Lower leg skin (tissue), 3 donors: Measurements from ENCODE around the gene HIBCH.

ENCODE experiments used
- POLR2A ChIP-seq, 2 donors: fragments of 450-650 bp; IDR thresholded peaks; one replicate each; pipeline ENCODE4 v1.6.1; 2016 to 2017; ENCODE audit warnings: antibody characterized with exemption in 2 of 2, mild to moderate bottlenecking in 1 of 2, moderate library complexity in 1 of 2
- TF ChIP-seq, protein P1 (sequence below), 3 donors: fragments of 450-650 bp; IDR thresholded peaks; one replicate each; pipeline ENCODE4 v1.5.1; 2016; ENCODE audit warnings: antibody characterized with exemption in 3 of 3, mild to moderate bottlenecking in 3 of 3, moderate library complexity in 2 of 3

DNA sequence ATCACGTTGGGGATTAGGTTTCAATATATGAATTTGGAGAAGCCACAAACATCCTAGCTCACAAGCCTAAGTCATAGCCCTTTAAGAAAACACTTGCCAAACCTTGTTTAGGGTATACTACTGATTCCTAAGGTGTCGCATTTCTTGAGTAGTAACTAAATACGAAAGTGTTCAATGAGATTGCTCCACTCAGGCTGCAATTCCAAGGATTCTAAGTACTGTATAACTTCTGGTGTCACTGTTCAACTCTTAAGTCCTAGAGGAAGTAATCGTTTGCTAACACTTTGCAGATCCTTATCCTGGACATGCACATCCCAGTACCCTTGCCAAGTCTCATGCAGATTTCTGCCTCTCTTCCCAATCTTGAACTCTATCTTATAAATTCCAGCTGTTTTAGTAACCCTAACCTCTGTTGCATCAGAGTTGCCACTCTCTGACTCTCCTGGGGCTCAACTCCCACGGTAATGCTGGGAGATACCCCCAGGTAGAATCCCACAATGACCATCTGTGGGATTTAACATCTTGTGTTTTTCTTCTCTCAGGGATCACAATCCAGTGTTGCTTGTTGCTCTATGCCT, 122.4 kb downstream of the HIBCH start:
- TF ChIP-seq, protein P1, sequence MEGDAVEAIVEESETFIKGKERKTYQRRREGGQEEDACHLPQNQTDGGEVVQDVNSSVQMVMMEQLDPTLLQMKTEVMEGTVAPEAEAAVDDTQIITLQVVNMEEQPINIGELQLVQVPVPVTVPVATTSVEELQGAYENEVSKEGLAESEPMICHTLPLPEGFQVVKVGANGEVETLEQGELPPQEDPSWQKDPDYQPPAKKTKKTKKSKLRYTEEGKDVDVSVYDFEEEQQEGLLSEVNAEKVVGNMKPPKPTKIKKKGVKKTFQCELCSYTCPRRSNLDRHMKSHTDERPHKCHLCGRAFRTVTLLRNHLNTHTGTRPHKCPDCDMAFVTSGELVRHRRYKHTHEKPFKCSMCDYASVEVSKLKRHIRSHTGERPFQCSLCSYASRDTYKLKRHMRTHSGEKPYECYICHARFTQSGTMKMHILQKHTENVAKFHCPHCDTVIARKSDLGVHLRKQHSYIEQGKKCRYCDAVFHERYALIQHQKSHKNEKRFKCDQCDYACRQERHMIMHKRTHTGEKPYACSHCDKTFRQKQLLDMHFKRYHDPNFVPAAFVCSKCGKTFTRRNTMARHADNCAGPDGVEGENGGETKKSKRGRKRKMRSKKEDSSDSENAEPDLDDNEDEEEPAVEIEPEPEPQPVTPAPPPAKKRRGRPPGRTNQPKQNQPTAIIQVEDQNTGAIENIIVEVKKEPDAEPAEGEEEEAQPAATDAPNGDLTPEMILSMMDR (IDR thresholded peaks at IDR 0.05) = no peak
- no peak for TF ChIP-seq POLR2A (IDR thresholded peaks at IDR 0.05)
